Ramos (cell line): ENCODE data around the gene MUC5AC.
"Not testable (repeated sequence)": the region's sequence is repeated elsewhere in the genome, so short reads cannot be mapped to it uniquely, and the experiment has no call there.

Experiments
- in situ Hi-C: fragments of 300-500 bp; cut with MboI; formaldehyde crosslinking; loops from one replicate; pipeline ENCODE4 v1.14.3; 2022; ENCODE audit warnings: low sequenced_read_pairs; ENCODE audit not compliant: unreplicated experiment

The MUC5AC gene

DNA sequence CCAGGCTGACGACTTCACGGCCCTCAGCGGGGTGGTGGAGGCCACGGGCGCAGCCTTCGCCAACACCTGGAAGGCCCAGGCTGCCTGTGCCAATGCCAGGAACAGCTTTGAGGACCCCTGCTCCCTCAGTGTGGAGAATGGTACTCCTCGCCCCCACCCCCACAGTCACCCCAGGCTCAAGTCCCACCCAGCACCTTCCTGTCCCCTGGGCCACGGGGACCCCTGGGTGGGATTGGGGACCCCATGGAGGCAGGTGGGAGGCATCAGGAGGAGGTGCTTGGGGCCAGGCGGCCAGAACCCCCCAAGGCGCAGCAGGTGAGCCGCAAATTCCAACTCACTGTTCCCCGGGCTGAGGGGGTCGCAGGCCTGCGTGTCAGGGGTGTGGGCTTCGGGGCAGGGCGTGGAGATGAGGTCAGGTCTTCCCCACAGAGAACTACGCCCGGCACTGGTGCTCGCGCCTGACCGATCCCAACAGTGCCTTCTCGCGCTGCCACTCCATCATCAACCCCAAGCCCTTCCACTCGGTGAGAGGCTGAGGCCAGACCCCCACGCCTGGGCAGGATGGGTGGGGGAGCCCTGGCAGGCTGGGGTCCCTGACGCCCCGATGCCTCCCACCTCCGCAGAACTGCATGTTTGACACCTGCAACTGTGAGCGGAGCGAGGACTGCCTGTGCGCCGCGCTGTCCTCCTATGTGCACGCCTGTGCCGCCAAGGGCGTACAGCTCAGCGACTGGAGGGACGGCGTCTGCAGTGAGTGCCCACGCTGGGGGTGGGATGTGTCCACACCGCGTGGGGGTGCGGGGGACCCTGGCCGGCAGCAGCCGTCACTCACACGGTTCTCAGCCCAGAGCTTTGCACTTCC lies 74.5 kb downstream of the MUC5AC start:
- in situ Hi-C loops = no loop called here

- in situ Hi-C loops = no loop called here
These were observed 75.1 kb downstream of the MUC5AC start for GRCh38 chr11:1232883-1233321.

DNA sequence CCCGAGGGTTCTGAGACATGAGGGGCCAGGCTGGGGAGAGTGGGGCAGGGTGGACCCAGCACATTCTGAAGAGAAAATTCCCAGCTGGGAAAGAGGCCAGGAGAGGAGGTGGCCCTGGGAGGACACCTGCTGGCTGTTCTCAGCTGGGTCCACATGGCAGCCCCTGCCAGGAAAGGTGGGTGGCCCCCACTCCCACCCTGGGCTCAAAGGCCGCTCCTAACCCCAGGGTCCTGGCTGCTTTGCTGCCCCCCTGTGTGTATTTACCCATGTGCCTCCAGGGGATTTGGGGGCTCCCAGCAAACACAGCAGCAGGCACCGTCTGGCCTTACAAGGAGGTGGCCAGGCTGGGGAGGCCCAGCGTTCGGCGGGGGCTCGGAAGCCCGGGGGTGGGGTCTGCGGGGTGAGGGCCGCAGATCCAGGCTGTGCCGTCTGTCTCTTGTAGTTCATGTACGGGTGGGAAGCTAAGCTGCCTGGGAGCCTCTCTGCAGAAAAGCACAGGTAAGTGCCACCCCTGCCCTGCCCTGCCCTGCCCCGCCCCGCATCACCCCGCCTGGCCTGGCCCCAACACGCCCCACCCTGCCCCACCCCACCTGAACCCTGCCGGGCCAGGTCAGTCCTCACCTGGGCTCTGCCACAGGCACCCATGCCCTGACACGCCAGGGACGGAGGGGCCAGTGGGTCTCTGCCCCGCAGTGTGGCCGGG lies 75.7 kb downstream of the MUC5AC start:
- in situ Hi-C loops = no loop called here

GRCh38 chr11:1234054-1234720 lies 76.4 kb downstream of the MUC5AC start:
- in situ Hi-C loops = no loop called here

DNA sequence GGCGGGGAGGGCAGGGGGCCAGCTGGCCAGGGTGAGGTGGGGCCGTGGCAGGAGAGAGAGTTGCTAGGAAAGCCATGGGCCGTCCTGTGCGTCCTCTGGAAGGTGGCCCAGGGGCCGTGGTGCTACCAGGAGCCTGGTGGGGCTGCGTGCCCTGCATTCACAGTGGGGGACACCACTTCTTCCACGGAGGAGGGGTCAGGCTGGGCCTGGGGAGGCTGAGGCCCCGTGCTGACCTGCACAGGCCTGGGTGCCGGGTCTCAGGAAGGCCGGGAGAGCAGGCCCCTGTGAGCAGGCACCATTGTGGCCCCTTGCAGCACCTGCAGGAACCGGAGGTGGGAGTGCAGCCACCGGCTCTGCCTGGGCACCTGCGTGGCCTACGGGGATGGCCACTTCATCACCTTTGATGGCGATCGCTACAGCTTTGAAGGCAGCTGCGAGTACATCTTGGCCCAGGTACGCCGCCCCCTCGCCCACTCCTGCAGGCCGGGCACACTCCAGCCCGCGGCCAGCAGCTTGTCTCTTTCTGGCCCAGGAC lies 77.1 kb downstream of the MUC5AC start:
- in situ Hi-C loops = no loop called here

- in situ Hi-C loops = no loop called here
These were observed 77.7 kb downstream of the MUC5AC start for GRCh38 chr11:1235306-1235900.

DNA sequence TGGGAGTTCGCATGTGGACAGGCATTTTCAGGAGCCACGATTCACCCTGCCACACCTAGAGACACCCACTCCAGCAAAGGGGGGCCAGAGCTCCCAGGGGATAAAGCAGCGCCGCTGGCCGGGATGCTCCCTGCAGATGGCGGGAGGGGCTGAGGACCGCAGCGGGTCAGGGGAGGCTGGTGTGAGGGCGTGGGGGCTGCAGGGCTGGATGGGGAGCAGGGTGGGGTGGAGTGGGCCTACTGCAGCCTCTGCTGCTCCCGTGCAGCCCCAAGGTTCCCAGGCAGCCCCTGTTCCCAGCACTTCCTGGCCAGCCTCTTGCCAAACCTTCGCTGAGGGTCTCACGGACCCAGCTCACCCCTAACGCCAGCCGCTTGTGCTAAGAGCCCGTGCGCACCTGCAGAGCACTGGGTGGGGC lies 78.2 kb downstream of the MUC5AC start:
- in situ Hi-C loops = no loop called here

DNA sequence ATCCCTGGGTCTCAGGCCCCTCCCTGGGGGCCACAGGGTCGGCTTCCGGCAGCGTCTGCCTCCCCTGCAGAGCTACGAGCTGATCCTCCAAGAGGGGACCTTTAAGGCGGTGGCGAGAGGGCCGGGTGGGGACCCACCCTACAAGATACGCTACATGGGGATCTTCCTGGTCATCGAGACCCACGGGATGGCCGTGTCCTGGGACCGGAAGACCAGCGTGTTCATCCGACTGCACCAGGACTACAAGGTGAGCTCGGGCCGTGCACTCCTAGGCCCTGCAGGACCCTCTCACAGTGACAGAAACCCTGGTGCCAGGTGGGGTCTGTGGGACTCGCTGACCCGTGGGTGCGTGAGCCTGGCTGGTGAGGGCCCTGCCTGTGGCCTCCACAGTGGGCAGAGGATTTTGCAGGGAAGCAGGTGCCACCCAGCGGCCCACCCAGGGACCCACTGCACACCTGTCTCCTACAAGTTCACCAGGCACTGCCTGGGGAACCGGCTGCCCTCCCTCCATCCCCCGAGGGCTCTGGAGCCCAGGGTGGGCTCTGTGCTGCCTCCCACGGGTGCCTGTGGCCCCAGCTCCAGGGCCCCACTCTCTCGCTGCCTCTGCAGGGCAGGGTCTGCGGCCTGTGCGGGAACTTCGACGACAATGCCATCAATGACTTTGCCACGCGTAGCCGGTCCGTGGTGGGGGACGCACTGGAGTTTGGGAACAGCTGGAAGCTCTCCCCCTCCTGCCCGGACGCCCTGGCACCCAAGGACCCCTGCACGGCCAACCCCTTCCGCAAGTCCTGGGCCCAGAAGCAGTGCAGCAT lies 78.8 kb downstream of the MUC5AC start:
- in situ Hi-C loops = no loop called here

GRCh38 chr11:1237128-1237580 lies 79.4 kb downstream of the MUC5AC start:
- in situ Hi-C loops = no loop called here

DNA sequence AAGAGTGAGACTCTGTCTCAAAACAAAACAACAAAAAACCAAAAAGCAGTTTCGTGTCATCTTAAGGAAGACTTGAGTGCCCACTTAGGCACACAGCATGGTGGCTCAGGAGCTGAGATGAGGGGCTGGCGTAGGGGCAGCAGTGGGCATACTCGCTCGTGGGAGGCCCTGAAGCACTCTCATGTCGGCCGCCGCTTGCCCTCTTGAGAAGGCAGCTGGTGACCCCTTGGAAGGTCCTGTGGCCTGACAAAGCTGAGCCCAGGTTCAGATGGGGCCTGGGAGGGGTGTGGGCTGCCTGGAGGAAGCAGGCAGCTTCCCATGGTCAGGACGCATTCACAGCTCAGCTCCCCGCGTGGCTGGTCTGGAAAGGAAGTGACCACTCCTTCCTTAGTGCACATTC lies 80.1 kb downstream of the MUC5AC start:
- in situ Hi-C loops = no loop called here

GRCh38 chr11:1238767-1239595 lies 81.2 kb downstream of the MUC5AC start:
- in situ Hi-C loops = no loop called here

DNA sequence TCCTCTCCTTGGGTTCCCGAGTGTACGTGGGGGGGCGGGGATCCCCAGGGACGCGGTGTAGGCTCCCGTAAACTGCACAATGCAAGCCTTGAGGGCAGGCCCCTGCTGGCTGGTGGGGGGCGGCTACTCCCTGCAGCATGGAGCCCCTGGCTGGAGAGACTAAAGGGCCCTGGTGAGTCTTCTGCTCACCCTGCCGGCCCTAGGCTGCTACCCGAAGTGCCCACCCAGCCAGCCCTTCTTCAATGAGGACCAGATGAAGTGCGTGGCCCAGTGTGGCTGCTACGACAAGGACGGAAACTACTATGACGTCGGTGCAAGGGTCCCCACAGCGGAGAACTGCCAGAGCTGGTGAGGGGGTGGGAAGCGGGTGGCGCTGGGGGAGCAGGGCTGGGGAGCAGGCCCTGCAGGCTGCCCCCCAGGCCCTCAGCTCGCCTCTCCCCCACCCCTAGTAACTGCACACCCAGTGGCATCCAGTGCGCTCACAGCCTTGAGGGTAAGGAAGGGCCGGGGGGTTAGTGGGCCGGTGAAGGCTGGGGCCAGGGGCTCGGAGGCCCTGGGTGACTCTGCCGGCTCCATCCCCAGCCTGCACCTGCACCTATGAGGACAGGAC lies 81.9 kb downstream of the MUC5AC start:
- in situ Hi-C loops = no loop called here

DNA sequence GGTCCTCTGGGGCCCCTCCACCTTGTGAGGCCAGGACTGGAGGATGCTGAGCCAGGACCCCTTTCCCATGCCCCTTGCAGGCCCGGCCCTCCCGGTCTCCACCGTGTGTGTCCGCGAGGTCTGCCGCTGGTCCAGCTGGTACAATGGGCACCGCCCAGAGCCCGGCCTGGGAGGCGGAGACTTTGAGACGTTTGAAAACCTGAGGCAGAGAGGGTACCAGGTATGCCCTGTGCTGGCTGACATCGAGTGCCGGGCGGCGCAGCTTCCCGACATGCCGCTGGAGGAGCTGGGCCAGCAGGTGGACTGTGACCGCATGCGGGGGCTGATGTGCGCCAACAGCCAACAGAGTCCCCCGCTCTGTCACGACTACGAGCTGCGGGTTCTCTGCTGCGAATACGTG lies 83.0 kb downstream of the MUC5AC start:
- in situ Hi-C loops = no loop called here

DNA sequence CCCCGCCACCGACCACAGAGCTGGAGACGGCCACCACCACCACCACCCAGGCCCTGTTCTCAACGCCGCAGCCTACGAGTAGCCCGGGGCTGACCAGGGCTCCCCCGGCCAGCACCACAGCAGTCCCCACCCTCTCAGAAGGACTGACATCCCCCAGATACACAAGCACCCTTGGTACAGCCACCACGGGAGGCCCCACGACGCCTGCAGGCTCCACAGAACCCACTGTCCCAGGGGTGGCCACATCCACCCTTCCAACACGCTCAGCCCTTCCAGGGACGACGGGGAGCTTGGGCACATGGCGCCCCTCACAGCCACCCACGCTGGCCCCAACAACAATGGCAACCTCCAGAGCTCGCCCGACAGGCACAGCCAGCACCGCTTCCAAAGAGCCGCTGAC lies 84.0 kb downstream of the MUC5AC start:
- in situ Hi-C loops = no loop called here

GRCh38 chr11:1242289-1242688 lies 84.5 kb downstream of the MUC5AC start:
- in situ Hi-C loops = no loop called here

DNA sequence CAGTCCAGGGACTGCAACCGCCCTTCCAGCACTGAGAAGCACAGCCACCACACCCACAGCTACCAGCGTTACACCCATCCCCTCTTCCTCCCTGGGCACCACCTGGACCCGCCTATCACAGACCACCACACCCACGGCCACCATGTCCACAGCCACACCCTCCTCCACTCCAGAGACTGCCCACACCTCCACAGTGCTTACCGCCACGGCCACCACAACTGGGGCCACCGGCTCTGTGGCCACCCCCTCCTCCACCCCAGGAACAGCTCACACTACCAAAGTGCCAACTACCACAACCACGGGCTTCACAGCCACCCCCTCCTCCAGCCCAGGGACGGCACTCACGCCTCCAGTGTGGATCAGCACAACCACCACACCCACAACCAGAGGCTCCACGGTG lies 85.0 kb downstream of the MUC5AC start:
- in situ Hi-C loops = not testable (repeated sequence)

DNA sequence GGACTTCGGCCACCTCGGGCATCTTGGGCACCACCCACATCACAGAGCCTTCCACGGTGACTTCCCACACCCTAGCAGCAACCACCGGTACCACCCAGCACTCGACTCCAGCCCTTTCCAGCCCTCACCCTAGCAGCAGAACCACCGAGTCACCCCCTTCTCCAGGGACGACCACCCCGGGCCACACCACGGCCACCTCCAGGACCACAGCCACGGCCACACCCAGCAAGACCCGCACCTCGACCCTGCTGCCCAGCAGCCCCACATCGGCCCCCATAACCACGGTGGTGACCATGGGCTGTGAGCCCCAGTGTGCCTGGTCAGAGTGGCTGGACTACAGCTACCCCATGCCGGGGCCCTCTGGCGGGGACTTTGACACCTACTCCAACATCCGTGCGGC lies 85.8 kb downstream of the MUC5AC start:
- in situ Hi-C loops = not testable (repeated sequence)

DNA sequence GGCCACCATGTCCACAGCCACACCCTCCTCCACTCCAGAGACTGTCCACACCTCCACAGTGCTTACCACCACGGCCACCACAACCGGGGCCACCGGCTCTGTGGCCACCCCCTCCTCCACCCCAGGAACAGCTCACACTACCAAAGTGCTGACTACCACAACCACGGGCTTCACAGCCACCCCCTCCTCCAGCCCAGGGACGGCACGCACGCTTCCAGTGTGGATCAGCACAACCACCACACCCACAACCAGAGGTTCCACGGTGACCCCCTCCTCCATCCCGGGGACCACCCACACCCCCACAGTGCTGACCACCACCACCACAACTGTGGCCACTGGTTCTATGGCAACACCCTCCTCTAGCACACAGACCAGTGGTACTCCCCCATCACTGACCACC lies 86.8 kb downstream of the MUC5AC start:
- in situ Hi-C loops = not testable (repeated sequence)
